Thyroid gland (tissue), 4 donors: Measurements from ENCODE around the gene YWHAQ.

Experiments
- POLR2A ChIP-seq, 2 donors: fragments of 450-650 bp; IDR thresholded peaks; one replicate each; pipeline ENCODE4 v1.6.1; 2017; ENCODE audit warnings: antibody characterized with exemption in 2 of 2, mild to moderate bottlenecking in 2 of 2, moderate library complexity in 1 of 2
- TF ChIP-seq, protein P1 (sequence below), 6 experiments: fragments of 200-600 bp in 3 of 6; fragments of 450-650 bp in 3 of 6; sonication (generic) in 3 of 6; IDR thresholded peaks; one replicate each; pipeline ENCODE4 v1.5.1; 2016 to 2019; ENCODE audit warnings: antibody characterized with exemption in 6 of 6, mild to moderate bottlenecking in 2 of 6, inconsistent platforms in 1 of 6, moderate library complexity in 1 of 6

DNA sequence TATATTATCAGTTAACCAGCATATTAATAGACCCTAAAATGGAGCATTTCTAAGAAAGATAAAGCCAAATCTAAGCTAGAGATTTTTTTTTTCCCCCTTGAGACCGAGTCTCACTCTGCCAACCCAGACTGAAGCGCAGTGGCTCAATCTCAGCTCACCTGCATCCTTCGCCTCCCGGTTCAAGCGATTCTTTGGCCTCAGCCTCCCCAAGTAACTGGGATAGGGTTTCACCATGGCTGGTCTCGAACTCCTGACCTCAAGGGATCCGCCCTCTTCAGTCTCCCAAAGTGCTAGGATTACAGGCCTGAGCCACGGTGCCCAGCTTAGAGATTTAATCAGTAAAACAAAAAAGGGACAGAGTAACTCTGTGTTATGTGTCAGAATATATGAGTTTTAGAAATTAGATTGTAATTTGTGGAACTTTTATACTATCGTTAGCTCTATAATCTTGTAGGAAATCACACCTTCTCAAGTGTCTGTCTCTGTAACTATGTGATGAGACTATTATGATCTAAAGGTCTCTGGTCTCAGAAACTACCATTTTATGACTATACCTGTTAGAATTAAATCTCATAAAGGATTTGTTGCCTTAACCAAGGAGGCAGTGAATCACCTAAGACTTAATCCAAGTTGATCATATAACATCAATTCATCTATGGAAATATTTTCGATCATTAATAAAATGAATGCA lies 34.0 kb downstream of the YWHAQ start:
- TF ChIP-seq, protein P1, sequence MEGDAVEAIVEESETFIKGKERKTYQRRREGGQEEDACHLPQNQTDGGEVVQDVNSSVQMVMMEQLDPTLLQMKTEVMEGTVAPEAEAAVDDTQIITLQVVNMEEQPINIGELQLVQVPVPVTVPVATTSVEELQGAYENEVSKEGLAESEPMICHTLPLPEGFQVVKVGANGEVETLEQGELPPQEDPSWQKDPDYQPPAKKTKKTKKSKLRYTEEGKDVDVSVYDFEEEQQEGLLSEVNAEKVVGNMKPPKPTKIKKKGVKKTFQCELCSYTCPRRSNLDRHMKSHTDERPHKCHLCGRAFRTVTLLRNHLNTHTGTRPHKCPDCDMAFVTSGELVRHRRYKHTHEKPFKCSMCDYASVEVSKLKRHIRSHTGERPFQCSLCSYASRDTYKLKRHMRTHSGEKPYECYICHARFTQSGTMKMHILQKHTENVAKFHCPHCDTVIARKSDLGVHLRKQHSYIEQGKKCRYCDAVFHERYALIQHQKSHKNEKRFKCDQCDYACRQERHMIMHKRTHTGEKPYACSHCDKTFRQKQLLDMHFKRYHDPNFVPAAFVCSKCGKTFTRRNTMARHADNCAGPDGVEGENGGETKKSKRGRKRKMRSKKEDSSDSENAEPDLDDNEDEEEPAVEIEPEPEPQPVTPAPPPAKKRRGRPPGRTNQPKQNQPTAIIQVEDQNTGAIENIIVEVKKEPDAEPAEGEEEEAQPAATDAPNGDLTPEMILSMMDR (IDR thresholded peaks at IDR 0.05): no peak
- TF ChIP-seq POLR2A (IDR thresholded peaks at IDR 0.05): no peak
